NOMO-1 (cell line): ENCODE measurements around the gene RASSF5.
"Not testable (repeated sequence)": the region's sequence is repeated elsewhere in the genome, so short reads cannot be mapped to it uniquely, and the experiment has no call there.

ENCODE experiments used
- DNase-seq, 2 experiments: peaks; one replicate each; lab custom pipeline; 2025; ENCODE audit not compliant: unreplicated experiment in 2 of 2; lab: John Stamatoyannopoulos, UW

Gene RASSF5

DNA sequence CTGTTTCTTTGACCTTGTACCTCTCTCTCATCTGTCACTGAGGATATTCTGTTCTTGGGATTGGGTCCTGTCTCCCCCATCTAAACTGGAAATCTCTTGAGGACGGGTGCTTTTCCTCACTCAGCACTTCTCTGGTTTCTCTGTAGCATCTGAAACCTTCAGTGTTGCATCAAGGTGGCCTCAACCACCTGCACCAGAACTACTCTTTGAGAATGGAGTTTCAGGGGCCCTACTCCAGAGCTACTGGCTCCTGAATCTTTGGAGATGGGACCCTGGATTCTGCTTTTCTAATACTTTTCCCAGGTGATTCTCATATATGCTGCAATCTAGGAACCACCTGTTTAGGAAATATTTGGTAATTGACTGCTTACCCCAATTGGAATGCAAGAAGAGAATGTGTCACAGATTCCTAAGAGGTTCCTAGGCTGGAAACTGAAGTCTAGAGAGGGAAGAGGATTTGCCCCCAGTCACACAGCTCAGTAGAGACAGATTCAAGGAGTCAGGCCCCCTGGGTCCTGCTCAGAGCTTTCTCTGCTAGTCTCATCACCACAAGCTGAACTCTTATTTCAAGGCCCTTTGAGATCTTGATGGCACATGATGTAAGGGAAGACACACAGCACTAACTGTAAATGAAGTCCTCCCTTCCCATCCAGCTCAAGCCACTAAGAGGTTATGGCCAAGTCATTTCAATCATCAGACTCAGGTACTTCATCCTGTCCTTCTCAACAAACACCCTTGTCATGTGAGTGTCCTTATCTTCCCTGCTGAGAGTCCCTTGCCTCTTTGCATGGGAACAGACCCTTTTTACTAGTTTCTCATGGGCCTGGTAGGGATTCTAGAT, 56.3 kb downstream of the RASSF5 start:
- no peak for DNase-seq

DNA sequence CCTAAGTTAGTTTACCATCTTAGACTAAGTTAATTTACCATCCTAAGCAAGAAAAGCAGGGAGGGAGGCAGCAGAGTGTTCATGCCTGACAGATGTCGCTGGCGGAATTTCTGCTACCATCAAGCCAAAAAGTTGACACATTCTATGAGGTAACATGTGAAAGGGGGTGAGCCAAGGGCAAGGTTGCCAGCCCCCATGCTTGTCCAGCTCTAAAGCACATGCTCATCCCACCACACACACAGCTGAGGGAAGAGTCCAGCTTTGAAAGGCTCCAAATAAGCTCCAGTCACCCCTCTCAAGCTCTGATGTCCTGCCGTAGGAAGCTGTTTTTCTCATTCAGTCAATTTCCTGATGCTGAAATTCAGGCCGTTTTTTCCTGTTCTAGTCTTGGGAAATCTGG, 58.7 kb downstream of the RASSF5 start:
- DNase-seq = no peak

DNA sequence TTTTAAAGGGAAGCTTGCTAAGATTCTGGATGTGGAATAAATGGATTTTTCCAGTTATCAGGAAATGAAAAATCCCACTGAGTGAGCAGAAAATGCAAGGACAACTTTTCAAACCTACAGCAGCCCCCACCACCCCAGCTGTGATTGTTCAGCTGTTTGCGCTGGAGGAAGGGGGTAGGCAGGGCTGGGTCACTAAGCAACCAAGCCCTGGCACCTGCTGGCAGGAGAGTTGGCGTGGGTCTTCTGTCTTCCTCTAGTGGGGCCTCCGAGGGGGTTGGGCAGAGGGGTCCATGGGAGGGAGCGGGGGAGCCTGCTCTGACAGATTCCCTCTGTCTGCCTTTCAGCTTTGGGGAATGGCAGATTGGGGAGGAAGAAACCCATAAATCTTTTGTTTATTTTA, 59.7 kb downstream of the RASSF5 start:
- no peak for DNase-seq

DNA sequence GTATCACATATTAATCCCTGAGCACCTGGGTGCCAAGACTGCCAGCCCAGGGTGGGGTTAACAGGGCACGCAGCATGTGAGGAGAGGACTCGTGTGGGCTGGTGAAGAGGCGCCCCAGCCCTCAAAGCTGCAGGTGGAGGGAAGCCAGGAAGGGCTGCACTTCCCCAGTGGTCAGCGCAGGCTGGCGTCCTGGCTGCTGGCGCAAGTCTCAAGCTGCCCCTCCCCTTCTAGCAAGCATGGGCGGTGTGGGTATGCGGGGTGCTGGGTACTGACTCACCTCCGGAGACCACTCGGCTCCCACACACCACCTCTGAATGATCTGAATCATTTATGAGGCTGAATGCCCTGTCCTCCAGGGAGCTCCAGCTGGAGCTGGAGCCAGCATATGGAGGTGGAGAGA, 60.9 kb downstream of the RASSF5 start:
- no peak for DNase-seq

DNA sequence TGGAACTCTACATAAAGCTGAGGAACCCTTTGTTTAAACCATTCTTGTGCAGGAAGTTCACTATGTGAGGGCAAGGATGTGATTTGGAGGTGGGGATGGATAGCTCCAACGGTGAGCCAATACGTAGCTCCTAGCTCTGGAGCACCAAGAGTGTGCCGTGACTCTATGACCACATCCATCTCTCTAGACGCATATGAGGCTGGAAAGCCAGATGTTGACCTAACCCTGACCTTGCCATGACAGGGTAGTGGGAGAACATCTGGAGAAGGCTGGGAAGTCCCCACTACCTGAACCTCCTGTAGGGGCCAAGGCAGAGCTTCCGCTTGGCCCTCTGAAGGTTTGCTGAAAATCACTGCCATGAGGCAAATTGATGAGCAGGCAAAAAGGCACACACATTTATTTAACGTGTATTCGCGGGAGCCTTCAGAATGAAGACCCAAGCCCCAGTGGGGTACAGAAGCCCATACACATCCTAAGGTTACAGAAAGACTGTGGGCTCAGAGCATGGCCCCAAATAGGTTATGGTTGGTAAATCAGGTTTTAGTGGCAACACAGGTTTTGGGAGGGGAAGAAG, 61.5 kb downstream of the RASSF5 start:
- DNase-seq = no peak

DNA sequence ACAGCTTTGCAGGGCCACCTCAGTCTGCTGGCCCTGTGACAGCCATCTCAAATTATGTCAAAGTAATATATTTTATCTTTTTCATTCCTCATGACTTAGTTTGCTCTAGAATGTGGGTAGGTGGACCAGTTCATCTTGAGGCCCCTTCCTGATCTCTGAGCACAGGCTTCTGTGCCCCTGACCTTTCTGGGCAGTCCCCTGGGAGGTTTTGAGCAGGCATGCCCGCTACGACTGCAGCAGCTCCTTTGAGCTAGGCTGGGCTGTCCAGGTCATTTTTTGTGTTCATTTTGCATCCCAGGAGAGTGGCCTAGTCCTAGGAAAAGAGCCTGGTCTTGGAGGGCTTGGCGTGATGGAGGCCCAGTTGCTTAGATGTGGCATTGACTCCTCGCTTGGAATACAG, 62.2 kb downstream of the RASSF5 start:
- DNase-seq = no peak

DNA sequence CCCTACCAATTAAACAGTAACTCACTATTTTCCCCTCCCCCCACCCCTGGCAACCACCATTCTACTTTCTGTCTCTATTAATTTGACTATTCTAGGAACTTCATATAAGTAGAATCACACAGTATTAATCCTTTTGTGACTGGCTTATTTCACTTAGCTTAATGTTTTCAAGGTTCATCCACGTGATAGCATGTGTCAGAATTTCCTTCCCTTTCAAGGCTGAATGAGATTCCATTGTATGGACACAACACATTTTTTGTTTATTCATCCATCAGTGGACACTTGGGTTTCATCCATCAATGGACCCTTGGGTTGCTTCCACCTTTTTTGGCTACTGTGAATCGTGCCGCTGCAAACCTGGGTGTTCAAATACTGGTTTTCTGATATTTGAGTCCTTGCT, 63.2 kb downstream of the RASSF5 start:
- no peak for DNase-seq

DNA sequence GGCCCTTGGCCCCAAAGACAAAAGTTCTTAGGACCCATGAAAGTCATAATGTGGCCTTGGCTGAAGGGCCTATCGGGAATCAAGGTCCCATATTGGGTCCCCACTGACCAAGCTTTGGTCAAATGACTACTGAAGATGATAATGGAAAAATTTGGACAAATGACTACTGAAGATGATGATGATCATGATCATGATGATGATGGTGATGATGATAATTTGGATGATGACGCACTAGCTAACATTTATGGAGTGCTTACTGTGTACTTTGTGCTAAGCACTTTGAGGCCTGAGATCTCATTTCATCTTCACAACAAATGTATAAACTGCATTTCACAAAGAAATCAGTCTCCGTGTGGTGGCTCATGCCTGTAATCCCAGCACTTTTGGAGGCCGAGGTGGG, 65.5 kb downstream of the RASSF5 start:
- DNase-seq = no peak

DNA sequence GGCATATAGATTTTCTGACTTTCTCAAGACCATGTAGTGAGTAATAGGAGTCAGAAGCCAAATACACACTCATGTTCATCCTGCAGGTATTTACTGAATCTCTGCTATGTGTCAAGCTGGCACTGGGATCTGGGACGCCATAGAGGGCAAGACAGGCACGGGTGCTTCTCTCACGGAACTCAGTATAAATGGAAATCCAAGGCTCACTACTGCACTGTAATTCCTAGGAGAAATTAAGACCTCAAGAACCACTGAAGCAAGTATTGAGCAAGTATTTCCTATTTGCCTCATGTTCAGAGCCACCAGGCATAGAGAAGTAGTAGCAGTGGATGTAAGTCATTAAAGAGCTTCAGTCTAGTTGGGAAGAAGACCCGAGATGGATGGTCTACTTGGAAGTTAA, 66.0 kb downstream of the RASSF5 start:
- peak in 1 of 2 experiments; percentile 31 for DNase-seq

DNA sequence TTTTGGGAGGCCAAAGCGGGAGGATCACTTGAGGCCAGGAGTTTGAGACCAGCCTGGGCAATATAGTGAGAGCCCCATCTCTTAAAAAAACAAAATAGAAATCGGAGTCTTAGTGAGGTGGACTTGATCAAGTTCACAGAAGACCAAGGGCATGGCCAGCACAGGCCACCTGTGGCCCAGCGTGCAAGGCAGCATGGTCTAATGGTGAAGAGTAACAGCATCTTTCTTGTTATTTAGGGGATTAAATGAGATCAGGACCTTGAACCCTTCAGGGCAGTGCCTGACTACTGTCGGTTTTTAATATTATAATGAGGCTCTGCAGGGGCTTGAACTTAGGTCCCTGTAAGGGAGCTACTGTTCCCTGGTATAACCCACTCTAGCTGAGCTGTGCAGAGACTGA, 66.4 kb downstream of the RASSF5 start:
- DNase-seq = no peak

DNA sequence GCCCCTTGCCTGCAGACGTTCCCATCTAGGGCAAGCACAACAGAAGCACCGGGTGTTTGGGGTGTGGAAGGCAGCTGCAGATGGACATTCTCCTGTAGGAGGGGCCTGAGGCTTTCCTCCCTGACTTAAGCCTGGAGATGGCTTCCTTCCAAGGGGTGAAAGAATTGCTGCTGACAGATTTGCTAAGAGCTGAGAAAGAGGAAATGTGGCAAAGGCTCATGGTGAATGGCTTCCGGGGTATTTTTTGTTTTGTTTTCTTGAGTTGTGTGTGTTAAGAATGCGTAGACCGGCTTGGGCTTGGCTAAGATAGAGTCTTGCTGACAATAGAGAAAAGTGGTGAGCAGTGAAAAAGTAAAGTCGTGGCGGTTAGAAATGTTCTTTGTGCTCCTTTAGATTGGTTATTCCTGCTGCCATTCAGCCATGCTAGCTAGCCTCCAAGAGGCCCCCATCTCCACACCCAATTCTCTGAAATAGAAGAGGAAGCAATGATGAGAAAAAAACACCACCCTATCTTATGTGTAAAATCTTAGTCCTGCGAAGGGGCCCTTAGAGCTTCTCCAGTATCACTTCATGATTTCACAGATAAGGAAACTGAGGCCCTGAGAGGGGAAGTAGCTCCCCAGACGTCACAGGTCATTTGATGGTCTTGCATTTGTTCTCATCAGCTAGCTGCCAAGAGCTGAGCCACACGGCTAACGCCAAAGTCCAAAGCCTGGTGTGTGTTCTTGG, 68.0 kb downstream of the RASSF5 start:
- DNase-seq = peak; percentile 90 to 95

DNA sequence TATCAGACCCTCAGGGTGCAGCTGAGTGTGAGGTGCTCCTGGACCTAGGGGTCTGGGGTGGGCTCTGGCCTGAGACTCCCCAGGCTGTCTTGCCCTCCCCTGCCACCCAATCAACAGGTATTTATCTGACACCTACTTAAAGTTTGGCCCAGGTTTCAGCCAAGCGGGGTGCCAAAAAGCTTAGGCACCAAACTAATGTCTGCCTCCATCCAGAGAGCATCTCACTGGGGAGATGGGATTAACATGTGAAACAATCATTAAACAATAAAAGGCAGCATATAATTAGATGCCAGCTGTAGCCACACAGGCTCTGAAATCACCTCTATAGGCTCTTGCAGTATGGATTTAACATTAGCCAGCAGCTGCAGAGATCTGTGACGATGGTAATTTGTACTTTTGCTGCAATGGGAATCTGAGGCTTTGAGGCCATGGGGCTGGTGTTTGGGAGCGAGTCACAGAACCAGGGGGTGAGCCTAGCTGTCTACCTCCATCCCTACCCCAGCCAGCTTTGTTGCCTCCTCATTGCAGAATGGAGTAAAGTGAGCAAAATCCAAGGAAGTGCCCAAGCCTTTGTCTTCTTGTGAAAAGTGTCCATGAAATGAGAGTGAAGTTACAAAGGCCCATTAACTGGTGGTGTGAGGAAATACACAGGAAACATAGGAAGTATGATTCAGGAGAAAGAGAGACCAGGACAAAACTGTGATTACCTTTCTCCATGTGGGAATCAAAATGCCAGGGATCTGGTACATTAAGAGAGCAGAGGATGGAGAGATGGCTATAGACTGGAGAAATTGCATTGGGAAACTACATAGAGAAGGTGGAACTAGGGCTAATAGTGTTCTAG, 68.8 kb downstream of the RASSF5 start:
- DNase-seq = no peak

DNA sequence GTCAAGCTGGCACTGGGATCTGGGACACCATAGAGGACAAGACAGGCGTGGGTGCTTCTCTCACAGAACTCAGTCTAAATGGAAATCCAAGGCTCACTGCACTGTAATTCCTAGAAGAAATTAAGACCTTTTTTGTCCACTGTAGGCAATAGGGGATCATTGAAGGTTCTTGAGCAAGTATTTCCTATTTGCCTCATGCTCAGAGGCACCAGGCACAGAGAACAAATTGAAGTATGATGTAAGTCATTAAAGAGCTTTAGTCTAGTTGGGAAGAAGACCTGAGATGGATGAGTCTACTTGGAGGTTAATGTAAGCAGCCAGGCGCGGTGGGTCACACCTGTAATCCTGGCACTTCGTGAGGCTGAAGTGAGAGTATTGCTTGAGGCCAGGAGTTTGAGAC, 70.3 kb downstream of the RASSF5 start:
- DNase-seq = no peak

DNA sequence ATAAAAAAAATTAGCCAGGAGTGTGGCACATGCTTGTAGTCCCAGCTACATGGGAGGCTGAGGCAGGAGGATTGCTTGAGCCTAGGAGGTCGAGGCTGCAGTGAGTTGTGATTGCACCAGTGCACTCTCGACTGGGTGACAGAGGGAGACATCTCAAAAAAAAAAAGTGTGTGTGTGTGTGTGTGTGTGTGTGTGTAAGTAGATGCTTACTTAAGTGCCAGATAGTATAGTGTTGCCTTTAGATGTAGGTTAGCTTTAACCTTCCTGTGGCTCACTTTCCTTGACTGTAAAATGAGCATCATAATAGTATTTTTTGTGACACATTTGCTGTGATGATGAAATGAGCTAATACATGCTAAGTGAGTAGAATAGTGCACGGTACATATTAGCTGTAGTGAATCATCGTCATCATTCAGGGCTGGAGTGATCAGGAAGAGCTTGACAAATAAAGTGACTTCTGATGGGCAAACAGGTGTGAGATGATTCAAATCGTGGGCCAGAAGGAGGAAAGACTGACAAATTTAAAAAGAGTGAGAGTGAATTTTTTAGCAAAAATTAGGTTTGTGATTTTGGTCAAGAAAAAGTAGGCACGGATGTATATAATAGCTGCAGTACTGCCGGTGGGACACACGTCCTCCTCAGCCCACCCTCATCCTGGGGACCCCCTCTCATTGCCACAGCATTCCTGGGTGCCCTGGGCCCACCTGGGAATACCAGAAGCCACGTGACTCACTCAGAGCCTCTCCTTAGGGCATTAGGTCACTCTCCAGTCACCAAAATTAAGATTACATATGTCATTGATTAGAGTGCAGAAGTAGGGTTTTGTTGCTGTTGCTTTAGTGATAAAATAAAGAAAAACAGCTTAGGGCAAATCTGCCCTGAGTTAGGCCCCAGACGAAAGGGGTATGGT, 71.0 kb downstream of the RASSF5 start:
- no peak for DNase-seq

DNA sequence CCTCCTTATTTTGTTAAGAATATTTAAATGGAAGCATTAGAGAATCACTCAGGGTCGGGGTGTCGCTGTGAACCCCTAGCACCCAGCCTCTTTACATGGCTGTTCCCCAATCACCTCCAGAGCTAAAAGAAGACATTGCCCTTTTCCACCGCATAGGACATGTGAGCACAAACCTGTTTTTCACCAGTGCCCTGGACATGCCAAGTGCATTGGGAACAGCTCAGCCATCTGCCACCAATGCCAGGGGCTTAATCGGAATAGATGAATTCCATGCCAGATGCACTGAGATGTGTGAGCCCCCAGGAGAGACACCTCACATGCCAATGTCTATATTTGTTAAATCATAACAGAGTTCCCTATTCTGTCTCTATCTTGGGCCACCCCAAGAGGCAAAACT, 71.6 kb downstream of the RASSF5 start:
- no peak for DNase-seq

DNA sequence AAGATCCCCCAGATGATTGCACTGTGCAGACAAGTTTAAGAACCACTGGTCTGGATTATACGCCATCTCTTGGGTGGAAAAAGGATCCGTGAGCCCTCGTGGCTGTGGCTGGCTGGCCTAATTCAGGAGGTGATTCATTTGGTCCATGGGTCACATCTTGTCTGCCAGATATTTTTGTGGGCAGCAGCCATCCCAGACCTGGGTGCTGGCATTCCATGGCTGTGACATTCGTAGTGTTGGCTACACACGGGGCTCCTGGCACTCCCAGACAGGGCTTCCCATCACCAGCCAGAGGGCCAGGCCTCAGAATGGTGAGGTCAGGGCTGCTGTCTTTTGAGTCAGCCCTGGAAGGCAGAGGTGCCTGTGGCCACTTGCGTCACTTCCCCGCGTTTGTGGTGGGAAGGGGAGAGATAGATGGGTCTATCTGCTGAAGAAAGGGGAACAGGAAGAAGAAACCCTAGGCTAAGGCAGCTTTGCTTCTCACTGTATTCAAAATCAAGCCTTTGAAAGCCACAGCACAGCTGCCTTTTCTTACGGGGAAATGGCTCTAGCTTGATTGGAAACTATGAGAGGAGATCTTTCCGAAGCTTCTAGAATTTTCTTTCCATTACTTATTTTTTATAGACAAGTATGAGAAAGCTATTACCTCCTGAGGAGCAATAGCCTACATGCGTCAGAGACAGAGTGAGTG, 72.6 kb downstream of the RASSF5 start:
- peak; percentile 93 to 98 for DNase-seq

DNA sequence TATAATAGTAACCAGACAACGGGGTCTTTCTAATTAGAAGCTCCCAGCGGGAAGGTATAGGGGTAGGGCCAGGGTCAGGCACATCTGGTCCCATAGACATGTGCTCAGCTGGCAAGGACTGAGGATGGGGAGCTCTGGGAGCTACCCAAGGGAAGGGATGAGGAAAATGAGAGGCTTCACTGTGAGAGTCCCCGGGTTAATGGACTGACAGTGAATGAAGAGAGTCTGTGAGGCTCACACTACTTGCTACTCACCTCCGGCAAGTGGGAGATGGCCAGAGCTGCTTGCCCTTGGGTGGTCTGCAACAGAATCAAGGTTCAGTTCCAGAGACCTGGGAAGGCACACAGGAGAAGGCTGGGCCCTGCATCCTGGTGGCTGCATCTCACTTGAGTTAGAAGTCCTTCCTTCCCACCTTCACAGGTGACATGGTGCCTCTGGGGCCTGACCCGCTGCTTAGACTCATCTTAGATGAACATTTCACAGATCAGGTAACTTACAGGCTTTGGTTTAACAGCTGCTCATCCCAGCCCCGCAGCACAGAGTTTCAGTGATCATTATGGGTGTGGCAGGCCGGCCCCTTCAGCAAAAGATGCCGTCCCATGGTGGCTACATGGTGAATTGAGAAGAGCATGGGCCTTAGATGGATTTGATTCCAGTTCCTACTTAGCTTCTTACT, 73.2 kb downstream of the RASSF5 start:
- no peak for DNase-seq

DNA sequence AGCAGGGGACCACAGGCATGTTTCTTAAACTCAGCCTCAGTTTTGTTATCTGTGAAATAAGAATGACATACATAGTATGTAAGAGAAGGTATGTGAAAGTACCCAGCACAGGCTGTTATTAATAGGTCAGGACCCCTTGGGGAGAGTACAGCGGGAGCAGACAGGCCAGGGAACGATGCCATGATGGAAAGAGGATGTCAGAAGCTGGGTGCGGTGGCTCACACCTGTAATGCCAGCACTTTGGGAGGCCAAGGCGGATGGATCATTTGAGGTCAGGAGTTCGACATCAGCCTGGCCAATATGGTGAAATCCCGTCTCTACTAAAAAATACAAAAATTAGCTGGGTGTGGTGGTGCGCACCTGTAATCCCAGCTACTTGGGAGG, 73.8 kb downstream of the RASSF5 start:
- not testable (repeated sequence) for DNase-seq

DNA sequence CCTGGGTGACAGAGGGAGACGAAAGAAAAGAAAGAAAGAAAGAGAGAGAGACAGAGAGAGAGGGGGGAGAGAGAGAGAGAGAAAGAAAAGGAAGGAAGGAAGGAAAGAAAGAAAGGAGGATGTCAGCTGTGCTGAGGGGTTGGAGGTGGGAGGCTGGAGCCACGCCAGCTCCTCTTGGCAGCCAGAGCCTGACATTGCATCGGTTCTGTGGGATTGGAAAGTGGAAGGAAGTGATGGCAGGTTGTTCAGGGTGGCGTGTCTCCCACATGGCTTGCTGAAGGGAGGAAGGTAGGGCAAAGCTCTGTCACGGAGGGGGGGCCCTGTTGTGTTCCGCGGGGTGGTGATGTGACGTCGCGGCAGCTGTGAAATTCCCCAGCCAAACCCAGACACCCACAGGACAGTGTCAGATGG, 74.2 kb downstream of the RASSF5 start:
- no peak for DNase-seq
